HG02970 (cell line): ENCODE measurements around the gene SMCR8.
"Not testable (repeated sequence)": the region's sequence is repeated elsewhere in the genome, so short reads cannot be mapped to it uniquely, and the experiment has no call there.

Experiments used
- ATAC-seq: cut with Tn5 transposase; IDR thresholded peaks from one replicate; pipeline ENCODE4 v1.9.1; 2021; ENCODE audit warnings: mild to moderate bottlenecking, moderate library complexity, moderate number of reproducible peaks; ENCODE audit not compliant: unreplicated experiment, low FRiP score

Gene SMCR8

DNA sequence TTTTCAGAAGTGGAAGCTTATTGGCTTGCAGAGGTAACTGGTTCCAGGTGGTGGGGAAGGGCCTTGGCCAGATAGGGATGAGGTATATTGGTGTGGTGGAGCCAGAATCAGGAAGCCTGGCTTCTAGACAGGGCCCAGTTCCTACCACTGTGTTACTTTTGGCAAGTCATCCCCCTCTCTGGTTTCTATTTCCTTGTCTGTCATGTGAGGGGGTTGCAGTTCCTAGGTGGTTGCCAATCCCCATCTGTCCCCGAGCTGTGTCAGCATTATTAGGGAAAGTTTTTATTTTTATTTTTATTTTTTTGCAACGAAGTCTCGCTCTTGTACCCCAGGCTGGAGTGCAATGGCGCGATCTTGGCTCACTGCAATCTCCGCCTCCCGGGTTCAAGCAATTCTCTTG lies 3.0 kb downstream of the SMCR8 start:
- ATAC-seq, result no peak

DNA sequence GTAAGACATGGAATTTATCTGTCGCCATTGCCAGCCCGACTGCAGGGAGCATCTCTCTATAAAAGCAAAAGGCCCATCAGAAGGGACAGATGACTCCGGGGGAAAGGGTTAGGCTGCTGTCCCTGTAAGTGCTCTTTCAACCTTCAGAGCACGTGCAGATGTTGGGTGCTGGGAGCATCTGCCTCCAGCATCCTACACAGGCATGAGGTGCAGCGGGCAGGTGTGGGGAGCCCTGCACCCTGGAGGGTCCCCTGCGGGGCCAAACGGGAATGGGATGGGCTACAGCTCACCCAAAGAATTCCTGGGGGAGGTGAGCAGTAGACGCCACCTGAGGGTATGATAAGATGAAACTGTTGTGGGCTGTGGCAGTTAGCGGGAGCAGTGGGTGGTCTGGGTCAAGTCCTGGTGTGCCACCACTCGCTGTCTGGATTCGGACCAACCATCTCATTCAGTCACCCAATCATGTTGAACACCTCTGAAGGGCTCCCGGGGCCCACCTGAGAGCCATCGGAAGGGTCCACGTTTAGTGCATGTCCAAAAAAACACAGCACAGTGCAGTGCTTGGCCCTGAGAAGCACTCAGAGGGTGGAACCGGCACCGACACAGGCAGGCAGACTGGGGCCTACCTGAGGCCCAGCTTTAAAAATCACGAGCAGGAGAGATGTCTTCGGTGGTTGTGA lies 3.8 kb downstream of the SMCR8 start:
- no peak for ATAC-seq

DNA sequence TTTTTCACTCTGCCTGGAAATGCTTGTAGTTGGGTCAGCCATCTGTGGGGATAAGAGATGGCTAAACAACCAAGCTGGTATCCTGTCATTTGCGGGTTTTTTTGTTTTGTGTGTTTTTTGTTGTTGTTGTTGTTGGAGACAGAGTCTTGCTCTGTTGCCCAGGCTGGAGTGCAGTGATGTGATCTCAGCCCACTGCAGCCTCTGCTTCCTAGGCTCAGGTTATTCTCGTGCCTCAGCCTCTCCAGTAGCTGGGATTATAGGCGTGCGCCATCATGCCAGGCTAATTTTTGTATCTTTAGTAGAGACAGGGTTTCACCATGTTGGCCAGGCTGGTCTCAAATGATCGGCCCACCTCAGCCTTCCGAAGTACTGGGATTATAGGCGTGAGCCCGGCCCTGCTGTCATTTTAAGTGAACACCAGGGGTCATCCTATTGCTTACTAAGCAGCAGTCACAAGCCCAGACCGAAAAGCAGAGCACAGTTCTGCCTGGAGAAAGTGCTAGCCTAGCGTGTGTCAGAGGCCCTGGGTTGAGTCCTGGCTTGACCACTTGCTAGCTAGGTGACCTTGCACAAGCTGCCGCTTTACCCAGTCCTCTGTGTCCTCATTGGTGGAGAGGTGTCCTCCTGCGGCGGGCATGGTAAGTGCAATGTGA lies 4.6 kb downstream of the SMCR8 start:
- ATAC-seq, result no peak

DNA sequence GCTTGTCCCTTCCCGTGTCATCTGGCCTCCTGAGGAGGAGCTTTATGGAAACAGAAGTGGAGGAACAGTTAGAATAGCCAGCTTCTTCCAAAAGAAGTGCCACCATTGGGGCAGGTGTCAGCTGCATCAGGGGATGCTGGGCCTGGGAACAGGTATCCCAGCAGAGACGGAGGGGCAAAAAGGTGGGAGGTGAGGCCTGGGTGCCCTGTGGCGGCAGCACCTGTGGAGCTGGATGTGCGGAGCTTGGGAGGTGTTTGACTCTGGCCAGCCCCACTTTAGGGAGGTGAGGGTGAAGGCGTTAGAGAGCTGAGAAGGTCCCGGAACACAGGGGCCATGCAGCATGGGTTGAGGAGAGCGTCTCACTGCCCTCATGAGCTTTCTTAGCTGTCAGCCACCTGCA lies 5.2 kb downstream of the SMCR8 start:
- ATAC-seq, result no peak

DNA sequence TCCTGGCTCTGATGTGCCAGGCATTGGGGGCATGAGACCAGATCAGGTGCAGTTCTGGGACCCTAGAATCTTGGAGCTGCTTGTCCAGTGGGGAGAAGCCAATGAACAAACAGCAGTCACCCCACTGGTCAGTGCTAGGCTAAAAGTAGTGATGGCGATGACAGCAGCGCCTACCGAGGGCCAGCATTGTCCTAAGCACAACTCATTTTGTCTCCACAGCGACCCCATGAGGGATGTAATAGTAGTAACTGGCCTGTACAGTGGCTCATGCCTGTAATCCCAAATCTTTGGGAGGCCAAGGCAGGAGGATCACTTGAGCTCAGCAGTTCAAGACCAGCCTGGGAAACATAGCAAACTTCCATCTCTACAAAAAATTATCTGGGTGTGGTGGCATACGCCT lies 6.2 kb downstream of the SMCR8 start:
- no peak for ATAC-seq

DNA sequence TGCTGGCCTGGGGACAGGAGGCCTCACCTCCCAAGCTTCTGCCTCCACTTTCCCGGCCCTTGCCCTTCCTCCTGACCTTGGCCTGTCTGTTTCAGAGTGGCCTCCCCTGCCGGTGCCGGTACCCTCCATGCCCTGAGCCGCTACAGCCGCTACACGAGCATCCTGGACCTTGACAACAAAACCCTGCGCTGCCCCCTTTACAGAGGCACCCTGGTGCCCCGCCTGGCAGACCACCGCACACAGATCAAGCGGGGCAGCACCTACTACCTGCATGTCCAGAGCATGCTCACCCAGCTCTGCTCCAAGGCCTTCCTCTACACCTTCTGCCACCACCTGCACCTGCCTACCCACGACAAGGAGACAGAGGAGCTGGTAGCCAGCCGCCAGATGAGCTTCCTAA lies 7.4 kb downstream of the SMCR8 start:
- no peak for ATAC-seq

DNA sequence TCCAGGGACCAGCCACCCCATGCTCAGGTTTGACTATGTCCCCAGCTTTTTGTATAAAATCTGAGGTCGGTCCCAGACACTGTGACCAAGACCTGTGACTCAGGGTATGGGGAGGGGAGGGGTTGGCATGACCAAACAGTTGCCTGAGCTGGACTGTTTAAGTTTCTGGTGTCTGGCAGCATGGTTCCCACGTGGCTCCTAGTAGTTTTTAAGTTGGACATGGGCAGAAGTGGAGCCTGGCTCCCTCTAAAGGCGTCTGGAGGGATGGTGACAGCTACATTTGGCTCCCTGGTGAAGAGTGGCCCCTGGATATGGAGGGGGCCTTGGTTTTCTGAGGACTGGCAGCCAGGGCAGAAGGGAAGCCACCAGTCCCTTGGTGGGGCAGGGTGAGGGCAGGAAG lies 7.9 kb downstream of the SMCR8 start:
- no peak for ATAC-seq

DNA sequence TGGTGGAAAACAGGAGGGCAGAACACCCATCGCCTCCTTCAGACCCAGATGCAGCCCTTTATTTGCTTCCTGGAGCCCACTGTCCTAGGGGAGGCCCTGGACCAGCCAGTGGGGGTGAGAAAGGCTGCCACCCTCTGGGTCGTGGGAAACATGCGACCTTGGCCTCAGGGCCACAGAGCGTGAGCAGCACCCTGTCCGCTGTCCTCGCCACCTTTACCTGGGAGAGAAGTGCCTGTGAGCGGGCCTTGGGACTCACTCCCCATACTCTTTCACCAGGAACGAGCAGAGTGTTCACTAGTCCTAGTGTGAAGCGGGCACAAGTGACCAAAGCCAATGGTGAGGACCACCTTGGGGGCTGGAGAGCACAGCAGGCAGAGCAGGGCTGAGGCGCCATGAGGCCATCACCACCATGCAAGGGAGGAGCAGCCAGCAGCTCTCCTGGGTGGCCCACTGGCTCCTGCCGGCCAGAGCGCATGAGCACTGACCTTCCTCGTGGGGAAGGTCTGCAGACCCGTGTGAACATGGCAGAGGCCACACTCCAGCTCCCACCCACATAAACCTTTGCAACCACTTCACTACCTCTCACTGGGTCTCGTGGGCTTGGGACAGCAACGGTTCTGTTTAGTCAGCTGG lies 8.5 kb downstream of the SMCR8 start:
- no peak for ATAC-seq

DNA sequence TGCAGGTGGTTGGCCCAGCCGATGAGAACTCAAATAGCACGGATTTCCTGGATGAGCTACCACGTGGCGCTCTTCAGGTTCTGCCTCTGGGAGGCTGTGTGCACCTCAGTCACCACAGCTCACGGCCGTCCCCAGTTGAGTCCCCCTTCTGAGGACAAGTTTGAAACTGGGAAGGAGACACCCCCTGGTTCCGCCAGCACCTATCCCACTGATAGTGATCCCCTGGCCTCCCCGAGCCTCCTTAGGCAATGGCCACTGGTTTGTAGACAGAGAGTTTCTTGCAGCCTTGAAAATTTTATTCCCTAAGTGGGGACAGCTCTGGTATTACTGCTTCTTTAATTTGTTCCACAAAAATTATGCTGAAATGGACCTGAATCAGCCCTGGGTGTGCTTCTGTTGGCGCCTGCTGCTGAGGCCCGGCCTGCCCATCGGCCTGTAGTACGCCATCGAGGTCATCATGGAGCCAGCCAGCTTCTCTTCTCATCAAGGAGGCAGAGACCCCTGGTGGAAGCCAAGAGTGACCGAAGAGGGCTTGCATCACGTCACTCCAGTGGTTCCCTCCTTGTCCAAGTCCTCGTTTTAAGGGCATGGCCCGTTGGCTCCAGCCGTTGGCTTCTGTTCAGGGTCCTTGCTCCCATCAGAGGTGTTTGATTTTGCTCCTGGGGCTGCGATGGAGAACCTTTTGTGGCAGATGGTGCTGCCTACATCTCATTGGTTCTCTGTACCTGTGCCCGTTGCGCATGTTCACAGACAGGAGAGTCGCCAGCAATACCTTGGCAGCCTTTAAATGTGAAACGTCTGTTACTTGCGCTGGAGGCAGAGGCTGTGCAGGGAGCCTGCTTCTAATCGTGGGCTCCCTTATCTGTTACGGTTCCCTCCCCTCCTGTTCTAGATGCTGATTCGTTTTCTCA lies 9.3 kb downstream of the SMCR8 start:
- ATAC-seq, result no peak

DNA sequence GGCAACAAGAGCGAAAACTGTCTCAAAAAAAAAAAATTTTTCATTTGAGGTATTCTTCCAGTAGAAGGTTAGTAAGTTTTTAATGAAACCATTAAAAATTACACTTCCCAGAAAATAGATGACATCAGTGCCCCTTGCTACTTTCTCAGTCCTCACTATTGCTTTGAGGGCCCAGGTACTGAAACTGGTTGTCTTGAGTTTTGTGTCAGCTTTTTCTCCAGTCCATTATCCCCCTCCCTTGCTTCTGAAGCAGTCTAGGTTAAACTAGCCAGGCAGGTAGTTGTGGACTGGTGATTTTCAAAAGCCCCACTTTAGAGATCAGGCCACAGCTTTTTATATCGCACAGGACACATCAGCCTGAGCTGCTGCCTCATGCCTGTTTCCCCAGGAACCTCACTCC lies 10.9 kb downstream of the SMCR8 start:
- ATAC-seq, result no peak

DNA sequence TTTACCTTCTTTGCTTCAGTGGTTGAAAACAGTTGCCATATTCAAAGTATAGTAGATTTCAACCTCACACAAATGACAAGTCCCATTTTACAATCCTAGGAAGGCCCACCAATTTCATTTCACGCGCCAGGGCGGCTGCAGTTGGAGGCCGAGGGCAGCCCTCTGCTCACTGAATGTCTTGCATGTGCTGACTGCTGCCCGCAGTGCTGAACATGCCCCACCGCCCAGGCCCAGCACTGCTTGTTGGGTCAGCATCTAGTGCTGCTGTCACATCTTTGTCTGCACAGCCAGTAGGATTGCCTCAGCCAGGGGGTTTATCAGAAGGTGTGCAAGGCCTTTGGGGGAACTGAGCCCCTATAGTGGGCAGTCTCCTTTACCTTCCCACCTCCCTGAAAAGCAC lies 11.5 kb downstream of the SMCR8 start:
- no peak for ATAC-seq

DNA sequence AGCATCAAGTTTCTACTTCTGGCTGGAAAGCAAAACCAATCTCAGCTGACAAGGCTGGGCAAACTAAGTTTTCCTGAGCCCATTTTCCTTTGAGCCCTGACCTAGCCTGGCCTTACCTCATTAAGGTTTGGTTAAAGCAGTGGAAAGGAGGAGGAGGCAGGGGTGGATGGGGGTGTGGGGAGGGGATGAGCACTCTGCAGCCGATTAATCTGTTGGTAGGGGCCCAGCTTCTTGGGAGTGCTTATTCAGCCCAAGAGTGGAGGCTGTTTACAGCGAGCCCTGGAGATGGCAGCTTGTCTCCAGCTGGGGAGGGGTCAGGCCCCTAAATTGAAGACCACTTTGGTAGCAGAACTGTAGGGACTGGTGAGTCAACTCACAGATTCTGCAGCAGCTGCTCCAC lies 12.0 kb downstream of the SMCR8 start:
- no peak for ATAC-seq

DNA sequence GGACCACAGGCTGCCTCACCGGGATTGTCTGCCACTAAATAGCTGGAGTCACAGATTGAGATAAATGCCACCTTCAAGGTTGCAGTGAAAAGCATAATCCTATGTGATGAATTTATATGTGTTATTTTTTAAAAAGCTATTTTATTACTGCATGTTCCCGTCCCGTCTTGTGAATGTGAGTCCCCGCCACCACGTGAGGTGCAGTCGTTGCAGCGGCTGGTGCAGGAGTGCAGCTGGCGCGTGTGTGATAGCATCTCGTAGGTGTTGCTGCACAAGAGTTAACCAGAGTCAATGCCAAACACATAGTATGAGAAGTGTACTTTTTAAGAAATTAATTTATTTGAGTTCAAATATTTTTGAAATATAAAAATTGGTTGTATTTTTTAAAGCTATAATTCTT lies 12.5 kb downstream of the SMCR8 start:
- no peak for ATAC-seq

DNA sequence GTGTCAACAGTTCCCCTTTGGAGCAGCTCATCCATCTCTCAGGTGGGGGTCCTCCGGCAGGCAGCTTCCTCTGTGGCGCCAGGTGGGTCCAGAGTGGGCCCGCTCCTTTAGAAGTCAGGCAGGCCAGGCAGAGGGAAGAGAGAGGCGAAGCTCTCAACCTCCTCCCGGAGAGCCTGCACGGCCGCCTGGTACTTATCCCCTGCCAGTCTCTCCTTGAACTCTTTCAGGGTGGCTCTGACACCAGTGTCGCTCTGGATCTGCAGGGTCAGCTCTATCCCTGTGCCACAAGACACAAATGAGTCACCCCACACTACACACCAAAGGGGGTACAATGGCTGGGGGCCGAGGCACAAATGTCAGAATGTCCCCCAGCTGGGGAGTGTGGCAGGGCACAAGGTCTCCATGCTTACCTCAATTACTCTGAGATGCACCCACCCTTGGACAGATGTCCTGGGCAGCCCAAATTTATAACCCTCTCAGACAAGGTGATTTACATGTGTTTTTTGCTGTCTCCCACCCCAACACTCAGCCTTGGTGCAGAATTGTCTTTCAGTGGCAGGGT lies 13.6 kb downstream of the SMCR8 start:
- ATAC-seq, result no peak

DNA sequence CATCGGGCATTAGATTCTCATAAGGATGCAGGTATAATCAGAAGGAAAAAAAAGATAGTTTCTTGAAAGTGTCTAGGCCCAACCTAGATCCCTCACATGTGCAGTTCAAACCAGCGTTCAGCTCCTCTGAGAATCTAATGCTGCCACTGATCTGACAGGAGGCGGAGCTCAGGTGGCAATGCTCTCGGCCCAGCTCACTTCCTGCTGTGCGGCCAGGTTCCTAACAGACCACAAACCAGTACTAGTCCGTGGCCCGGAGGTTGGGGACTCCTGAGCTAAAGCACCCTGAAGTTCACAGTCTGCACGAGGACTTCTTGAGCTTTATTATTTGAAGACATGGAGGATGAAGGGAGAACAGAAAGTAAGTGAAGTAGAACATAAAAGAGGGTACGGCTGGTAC lies 16.8 kb downstream of the SMCR8 start:
- no peak for ATAC-seq

DNA sequence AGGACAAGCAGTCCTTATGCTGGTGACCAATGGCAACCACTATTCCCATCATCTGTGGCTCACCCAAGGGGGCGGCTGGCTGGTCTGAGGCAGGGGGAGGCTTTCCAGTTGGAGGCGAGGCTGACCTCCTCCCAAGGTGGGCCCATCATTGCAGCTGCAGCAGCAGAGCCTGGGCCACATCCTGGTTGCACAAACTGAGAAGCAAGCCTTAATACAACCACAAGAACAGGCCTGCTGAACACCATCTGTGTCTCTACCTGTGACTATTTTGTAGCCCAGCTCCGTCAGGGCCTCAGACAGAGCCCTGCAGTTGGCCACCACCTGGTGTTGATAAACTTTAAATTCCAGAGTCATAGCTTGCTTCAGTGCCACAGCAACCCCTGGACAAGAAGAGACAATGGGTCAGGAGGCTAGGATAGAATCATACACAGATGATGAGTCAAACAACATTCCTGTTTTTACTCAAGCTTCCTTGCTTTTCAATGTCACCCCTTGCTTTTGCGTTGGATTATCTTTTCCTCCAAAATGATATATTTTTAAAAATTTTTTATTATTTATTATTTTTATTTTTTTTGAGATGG lies 17.9 kb downstream of the SMCR8 start:
- no peak for ATAC-seq

DNA sequence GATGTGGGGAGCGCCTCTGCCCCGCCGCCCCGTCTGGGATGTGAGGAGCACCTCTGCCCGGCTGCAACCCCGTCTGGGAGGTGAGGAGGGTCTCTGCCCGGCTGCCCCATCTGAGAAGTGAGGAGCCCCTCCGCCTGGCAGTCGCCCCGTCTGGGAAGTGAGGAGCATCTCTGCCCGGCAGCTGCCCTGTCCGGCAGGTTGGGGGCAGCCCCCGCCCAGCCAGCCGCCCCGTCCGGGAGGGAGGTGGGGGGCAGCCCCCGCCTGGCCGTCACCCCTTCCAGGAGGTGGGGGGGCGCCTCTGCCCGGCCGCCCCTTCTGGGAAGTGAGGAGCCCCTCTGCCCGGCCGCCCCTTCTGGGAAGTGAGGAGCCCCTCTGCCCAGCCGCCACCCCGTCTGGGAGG lies 23.1 kb downstream of the SMCR8 start:
- not testable (repeated sequence) for ATAC-seq

DNA sequence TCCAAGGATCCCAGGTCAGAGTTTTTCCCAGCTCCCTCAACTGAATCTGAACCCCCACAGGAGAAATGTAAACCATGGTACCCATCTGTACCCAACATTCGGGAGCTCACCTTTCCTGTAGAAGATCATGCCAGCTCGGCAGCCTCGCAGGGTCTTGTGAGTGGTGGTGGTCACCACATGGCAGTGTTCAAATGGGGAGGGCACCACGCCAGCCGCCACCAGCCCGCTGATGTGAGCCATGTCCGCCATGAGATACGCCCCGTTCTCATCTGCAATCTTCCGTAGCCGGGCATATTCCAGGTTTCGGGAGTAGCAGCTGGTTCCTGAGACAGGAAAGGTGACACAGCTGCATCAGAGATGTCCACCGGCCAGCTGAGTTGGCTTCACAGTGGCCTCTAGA lies 24.8 kb downstream of the SMCR8 start:
- ATAC-seq, result no peak

DNA sequence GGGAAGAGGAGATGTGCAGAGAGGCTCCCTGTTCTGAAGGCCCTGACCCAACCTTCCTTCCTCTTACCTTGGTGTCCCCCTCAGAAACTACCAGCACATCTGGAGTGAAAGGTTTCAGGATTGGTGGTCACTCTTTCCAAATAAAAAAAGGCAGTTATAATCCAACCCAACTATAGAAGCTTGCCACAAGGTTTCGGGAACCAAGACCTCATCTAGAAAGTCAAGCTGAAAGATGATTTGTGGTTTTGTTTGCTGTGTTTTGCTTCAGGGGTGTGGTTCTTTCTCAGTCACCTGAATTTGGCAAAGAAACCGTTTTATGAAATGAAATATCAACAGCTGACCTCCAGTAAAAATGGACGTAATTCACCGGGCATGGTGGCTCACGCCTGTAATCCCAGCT lies 28.9 kb downstream of the SMCR8 start:
- ATAC-seq, result no peak

DNA sequence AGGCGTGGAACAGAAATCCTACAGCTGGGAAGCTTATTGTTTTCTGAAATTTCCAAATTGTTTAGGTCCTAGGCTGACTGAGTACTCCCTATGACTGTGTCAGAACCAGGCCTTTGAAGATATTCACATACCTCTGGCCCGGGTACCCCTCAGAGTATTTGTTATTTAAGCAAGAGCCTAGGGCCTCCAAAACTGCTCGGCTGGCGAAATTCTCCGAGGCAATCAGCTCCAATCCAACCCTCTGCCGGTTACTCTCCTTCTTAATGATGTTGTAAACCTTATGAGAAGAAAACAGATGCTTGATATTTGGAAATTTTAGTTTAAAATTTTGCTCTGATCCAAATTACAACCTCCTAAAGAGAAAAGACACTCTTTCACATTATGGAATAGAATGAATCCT lies 38.4 kb downstream of the SMCR8 start:
- no peak for ATAC-seq
